ENCODE measurements around the gene EGLN3. TPM values are rescaled to one million over a fixed set of nuclear protein-coding genes. Genes with fewer than 3 reads are reported as not detected.

EGLN3 gene
- total RNA-seq, 1 experiment from 2014 or later: 0.22 TPM

DNA sequence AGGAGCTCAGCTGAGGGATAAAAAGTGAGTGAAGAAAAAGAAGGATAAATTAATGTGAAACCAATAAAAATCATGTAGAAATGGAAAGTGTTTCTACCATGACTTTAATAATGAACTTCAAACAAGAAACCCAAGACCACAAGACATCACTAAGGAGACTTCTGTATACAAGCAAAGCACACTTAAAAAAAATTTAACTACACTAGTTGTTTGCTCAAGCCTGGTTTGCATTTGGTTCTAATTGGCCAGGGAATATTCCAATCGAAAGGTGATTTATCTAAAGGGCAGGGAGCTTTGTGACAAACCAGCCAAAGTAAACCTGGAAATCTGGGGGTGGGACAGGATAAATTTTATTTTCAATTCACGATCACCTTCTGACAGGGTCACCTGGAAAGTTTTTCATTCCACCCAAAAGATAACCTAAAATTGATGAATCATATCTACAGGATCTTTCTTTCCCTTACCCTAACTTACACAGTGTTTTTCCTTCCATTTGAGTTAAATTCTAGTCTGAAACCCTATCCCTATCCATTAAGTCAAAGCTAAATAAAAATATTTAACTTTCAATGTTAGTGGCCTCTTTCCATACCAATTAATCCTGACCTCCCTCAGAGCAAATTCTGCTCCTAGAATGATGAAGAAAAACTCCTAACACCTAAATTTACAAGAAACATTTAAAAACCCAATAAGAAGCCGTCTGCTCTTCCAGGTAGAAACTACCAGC is 2.6 kb downstream of the EGLN3 start:
- H3K4me3 ChIP-seq (ENCODE audit: low read length): no peak overlapping the region
- H3K9ac ChIP-seq (ENCODE audit: low read length): no peak overlapping the region
- H3K9me3 ChIP-seq (ENCODE audit: low read length): no peaks in the 10 kb centered on the region
- H3K27me3 ChIP-seq (ENCODE audit: low read length): no peaks in the 10 kb centered on the region
- no peaks in the 10 kb centered on the region for H3K36me3 ChIP-seq (ENCODE audit: insufficient read depth, low read length)
- no peaks in the 10 kb centered on the region for H3K4me1 ChIP-seq (ENCODE audit: low read length)
- DNase-seq: no peak
- H4K20me1 ChIP-seq (ENCODE audit: insufficient read depth, low read depth, low read length): no peaks in the 10 kb centered on the region
- H3K4me2 ChIP-seq (ENCODE audit: low read depth, low read length, poor library complexity, severe bottlenecking): no peak overlapping the region
- H2AFZ ChIP-seq (ENCODE audit: low read length): no peak overlapping the region
- no peak overlapping the region for H3K27ac ChIP-seq (ENCODE audit: low read length)
- no peaks in the 10 kb centered on the region for H3K79me2 ChIP-seq (ENCODE audit: low read length)
- H3K9me2 ChIP-seq (replicated peaks; ENCODE audit: insufficient read depth, low read length): no peaks in the 10 kb centered on the region

DNA sequence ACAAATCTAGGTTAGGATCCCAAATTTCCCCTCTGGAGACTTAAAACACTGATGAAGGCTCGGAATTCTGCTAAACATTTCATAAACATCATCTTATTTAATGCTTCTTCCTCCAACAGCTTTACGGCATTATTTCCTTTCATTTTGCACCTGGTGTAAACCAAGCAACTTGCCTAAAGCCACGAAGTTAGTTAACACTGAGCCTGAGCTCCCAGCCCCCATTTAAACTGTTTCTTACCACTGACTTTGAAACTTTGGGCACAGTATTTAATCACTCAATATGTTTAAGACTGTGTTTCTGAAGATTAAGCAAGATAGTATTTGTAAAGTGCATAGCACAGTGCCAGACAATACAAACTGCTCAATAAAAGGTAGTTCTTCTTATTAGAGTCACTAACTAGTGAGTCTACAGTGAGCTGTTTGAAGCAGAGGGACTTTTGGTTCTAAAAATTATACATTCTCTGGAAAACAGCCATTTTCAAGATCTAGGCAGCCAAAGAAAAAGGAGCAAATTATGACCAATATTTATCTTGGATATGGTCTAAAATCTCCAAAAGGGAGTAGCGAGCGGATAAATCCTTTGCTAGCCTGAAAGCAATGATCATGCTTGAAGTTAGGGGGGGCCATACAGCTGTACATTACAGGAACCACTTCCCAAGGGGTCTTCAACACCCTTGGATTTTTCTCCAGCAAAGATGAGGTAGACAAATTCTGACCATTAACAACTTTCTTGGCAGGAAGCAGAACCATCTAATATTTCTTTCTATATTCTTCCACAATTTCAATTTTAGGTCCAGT is 4.0 kb downstream of the EGLN3 start:
- no peaks in the 10 kb centered on the region for H3K79me2 ChIP-seq (ENCODE audit: low read length)
- no peak overlapping the region for H3K27ac ChIP-seq (ENCODE audit: low read length)
- H2AFZ ChIP-seq (ENCODE audit: low read length): no peak overlapping the region
- H3K36me3 ChIP-seq (ENCODE audit: insufficient read depth, low read length): no peaks in the 10 kb centered on the region
- H3K27me3 ChIP-seq (ENCODE audit: low read length): no peaks in the 10 kb centered on the region
- no peaks in the 10 kb centered on the region for H4K20me1 ChIP-seq (ENCODE audit: insufficient read depth, low read depth, low read length)
- no peaks in the 10 kb centered on the region for H3K4me1 ChIP-seq (ENCODE audit: low read length)
- H3K9me3 ChIP-seq (ENCODE audit: low read length): no peaks in the 10 kb centered on the region
- no peak overlapping the region for H3K4me2 ChIP-seq (ENCODE audit: low read depth, low read length, poor library complexity, severe bottlenecking)
- no peak overlapping the region for H3K4me3 ChIP-seq (ENCODE audit: low read length)
- no peaks in the 10 kb centered on the region for H3K9me2 ChIP-seq (replicated peaks; ENCODE audit: insufficient read depth, low read length)
- DNase-seq: no peak
- no peak overlapping the region for H3K9ac ChIP-seq (ENCODE audit: low read length)

DNA sequence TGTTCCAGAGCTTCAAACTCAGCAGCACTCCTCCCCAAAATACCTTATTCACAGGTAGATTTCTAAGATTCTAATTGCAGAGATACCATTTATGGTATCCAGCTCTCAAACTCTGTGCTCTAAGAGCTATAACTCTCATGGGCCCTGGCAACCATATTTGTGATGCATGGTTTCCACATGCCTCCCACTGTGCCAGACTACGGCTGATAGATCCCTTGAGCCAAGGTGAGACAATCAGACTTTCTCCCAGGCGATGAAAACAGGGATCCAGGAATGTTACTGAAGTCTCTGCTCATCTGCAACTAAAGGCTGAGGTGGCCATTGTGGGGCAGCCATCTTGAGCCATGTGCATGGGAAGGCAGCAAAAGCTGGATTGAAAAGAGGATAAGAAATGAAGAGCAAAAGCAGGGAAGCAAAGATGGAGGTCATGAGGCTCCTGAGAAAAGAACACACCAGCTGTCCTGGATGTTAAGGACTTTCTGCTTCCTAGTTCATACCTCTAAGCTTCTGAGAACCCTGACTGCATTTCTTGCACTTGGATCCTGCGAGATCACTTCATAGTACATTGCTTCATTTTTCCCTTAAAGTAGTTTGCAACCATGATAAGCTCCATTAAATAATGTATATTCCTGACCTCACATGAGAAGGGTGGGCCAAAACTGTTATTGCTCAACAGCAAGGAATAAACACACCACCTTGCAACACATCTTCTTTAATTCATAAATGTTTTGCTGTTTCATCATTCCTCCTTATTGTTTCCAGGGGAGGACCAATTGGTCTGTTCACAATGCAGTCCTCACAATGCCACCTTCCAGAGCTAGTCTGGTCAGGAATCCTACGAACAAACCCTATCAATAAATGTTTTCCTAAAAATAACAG is 5.4 kb downstream of the EGLN3 start:
- no peaks in the 10 kb centered on the region for H3K79me2 ChIP-seq (ENCODE audit: low read length)

DNA sequence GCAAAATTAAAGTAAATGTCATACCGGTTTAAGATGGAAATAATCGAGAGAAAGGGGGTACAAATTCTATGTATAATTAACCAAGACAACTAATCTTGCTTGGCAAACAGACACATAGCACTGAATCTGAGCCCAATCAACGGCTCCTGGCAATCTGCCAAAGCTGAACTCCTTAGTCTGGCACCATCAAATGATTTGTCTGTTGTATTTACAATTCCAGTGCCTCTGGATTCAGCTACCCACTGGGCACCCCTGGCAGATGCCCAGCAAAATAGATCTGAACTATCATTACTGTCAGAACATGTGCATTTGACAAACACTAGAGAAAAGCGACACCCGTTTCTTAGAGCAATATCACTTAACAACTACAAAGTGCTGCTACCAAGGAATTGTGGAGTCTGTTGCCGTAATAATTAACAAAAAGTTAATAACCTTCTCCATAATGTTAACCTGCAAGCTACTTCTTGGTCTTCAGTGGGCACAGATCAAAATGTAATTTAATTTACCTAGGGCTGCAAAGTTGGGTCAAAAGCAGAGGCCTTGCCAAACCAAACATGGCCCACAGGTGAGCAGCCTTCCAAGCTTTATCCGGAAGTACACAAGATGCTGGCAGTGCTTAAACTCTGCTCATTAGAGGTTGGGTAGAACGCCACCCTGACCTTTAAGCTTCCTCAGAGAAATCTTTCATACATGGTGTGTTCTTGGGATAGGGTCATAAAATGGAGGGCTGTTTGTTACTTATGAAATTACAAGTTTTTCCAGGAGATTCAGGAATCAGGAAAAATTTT is 7.6 kb downstream of the EGLN3 start:
- no peak for DNase-seq
- Histone ChIP-seq H3K79me2 (ENCODE audit: low read length) (no peaks in the 10 kb centered on the region), H2AFZ (ENCODE audit: low read length) (no peak overlapping the region), H3K4me1 (ENCODE audit: low read length) (peaks cover under 1% of the 10 kb centered on the region; the same call in 1 of the 2 replicates), H3K9me3 (ENCODE audit: low read length) (no peaks in the 10 kb centered on the region), H3K9ac (ENCODE audit: low read length) (no peak overlapping the region), H3K9me2 (replicated peaks; ENCODE audit: insufficient read depth, low read length) (no peaks in the 10 kb centered on the region), H3K4me3 (ENCODE audit: low read length) (no peak overlapping the region), H3K27me3 (ENCODE audit: low read length) (no peaks in the 10 kb centered on the region), H3K27ac (ENCODE audit: low read length) (no peak overlapping the region), H3K4me2 (ENCODE audit: low read depth, low read length, poor library complexity, severe bottlenecking) (no peak overlapping the region), H4K20me1 (ENCODE audit: insufficient read depth, low read depth, low read length) (no peaks in the 10 kb centered on the region), H3K36me3 (ENCODE audit: insufficient read depth, low read length) (no peaks in the 10 kb centered on the region)

More for the DNA sequence above, 5.4 kb downstream of the EGLN3 start:
- no peaks in the 10 kb centered on the region for H3K27me3 ChIP-seq (ENCODE audit: low read length)
- H3K36me3 ChIP-seq (ENCODE audit: insufficient read depth, low read length): no peaks in the 10 kb centered on the region
- no peaks in the 10 kb centered on the region for H3K9me2 ChIP-seq (replicated peaks; ENCODE audit: insufficient read depth, low read length)
- no peak overlapping the region for H3K4me2 ChIP-seq (ENCODE audit: low read depth, low read length, poor library complexity, severe bottlenecking)
- no peak overlapping the region for H3K4me3 ChIP-seq (ENCODE audit: low read length)
- no peak for DNase-seq
- no peaks in the 10 kb centered on the region for H3K4me1 ChIP-seq (ENCODE audit: low read length)
- H3K27ac ChIP-seq (ENCODE audit: low read length): no peak overlapping the region
- no peak overlapping the region for H3K9ac ChIP-seq (ENCODE audit: low read length)
- H3K9me3 ChIP-seq (ENCODE audit: low read length): no peaks in the 10 kb centered on the region
- no peak overlapping the region for H2AFZ ChIP-seq (ENCODE audit: low read length)
- H4K20me1 ChIP-seq (ENCODE audit: insufficient read depth, low read depth, low read length): no peaks in the 10 kb centered on the region

DNA sequence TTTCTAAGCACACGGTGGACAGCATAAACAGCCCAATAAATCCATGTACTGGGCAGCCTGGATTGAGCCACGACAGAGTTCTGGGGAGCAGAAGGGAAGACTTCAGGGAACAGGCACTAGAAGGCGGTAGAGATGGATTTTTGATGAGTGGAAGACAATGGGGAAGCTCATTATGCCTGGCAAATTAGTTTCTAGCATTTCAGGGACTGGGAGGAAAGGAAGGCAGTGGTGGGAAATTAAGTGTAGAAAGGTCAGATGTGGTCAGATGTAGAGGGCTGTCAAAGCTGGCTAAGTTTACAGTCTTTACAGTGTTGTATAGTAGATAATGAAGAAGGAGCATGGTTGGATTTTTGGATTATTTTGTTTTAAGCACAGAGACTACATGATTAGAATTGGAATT is 9.2 kb downstream of the EGLN3 start:
- Histone ChIP-seq H3K9ac (ENCODE audit: low read length) (no peak overlapping the region), H3K79me2 (ENCODE audit: low read length) (no peaks in the 10 kb centered on the region), H2AFZ (ENCODE audit: low read length) (no peak overlapping the region), H3K9me2 (replicated peaks; ENCODE audit: insufficient read depth, low read length) (no peaks in the 10 kb centered on the region), H3K4me1 (ENCODE audit: low read length) (peaks cover 2% of the 10 kb centered on the region; the same call in 1 of the 2 replicates), H3K27me3 (ENCODE audit: low read length) (no peaks in the 10 kb centered on the region), H3K4me2 (ENCODE audit: low read depth, low read length, poor library complexity, severe bottlenecking) (no peak overlapping the region), H4K20me1 (ENCODE audit: insufficient read depth, low read depth, low read length) (no peaks in the 10 kb centered on the region), H3K36me3 (ENCODE audit: insufficient read depth, low read length) (no peaks in the 10 kb centered on the region), H3K4me3 (ENCODE audit: low read length) (no peak overlapping the region), H3K27ac (ENCODE audit: low read length) (no peak overlapping the region), H3K9me3 (ENCODE audit: low read length) (no peaks in the 10 kb centered on the region)
- no peak for DNase-seq

DNA sequence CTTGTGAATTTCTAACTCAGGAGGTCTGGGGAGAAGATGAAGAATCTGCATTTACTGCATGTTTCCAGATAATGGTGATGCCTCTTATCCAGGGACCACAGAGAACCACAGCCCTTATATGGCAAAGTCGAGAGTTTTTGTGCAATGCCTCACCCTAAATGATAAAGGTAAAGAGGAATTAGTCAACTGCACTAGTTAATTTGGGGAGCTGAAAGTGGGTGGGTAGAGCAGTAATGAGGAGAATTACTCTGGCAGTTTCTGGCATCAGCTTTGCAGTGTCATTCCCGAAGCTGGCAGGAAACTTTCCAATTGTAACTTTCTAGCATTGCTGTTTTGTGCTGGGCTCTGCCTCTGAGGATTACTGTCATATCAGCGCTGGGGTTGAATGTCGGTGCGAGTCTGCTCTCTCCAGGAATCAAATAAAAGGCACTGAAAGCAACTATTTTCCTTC is 10.3 kb downstream of the EGLN3 start:
- Histone ChIP-seq H2AFZ (ENCODE audit: low read length) (no peak overlapping the region), H3K27ac (ENCODE audit: low read length) (no peak overlapping the region), H3K4me3 (ENCODE audit: low read length) (no peak overlapping the region), H3K4me2 (ENCODE audit: low read depth, low read length, poor library complexity, severe bottlenecking) (no peak overlapping the region), H3K27me3 (ENCODE audit: low read length) (no peaks in the 10 kb centered on the region), H3K79me2 (ENCODE audit: low read length) (no peaks in the 10 kb centered on the region), H3K9me2 (replicated peaks; ENCODE audit: insufficient read depth, low read length) (no peaks in the 10 kb centered on the region), H3K9ac (ENCODE audit: low read length) (no peak overlapping the region), H3K4me1 (ENCODE audit: low read length) (peaks cover 2% of the 10 kb centered on the region; the same call in 1 of the 2 replicates), H3K9me3 (ENCODE audit: low read length) (no peaks in the 10 kb centered on the region), H4K20me1 (ENCODE audit: insufficient read depth, low read depth, low read length) (no peaks in the 10 kb centered on the region), H3K36me3 (ENCODE audit: insufficient read depth, low read length) (no peaks in the 10 kb centered on the region)
- no peak for DNase-seq

DNA sequence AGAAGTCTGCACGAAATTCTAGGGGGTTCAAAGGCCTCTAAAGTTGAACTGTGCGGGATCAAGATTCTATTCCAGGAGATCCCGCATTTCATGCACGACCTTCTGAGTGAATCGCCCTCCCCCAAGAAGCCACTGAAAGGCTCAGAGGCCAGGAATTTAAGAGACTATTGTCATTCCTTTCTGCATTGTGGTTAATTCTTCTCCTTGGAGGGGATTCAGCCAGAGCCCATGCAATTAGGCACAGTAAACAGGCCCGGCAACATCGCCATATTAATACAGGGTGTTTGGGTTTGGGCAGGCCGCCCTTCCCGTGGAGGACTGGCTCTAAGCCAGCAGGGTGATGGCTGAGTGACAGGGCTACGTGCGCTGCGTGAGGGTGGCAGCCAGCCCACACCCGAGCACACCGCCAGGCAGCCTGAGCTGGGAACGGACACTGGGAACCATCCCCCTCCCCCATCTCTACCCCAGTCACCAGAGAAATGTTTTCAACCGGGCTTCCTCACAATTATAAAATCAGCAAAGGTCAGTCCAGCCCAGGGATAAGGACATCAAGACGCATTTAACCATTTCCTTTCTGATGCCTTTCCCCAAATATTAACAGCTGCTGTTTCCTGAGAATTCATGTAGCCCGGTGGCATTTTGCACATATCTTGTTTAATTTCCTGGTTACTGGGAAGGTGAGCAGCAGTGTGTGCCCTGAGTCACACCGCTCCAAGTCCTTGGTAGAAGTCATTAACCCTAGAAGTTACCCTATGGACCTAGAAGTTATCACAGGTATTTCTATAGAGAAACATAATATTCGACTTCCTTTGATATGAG is 12.5 kb downstream of the EGLN3 start:
- Histone ChIP-seq H3K9ac (ENCODE audit: low read length) (no peak overlapping the region), H3K4me3 (ENCODE audit: low read length) (no peak overlapping the region), H3K9me2 (replicated peaks; ENCODE audit: insufficient read depth, low read length) (no peaks in the 10 kb centered on the region), H3K27me3 (ENCODE audit: low read length) (no peaks in the 10 kb centered on the region), H3K9me3 (ENCODE audit: low read length) (no peaks in the 10 kb centered on the region), H4K20me1 (ENCODE audit: insufficient read depth, low read depth, low read length) (no peaks in the 10 kb centered on the region), H3K4me2 (ENCODE audit: low read depth, low read length, poor library complexity, severe bottlenecking) (no peak overlapping the region), H3K4me1 (ENCODE audit: low read length) (peaks cover 2% of the 10 kb centered on the region; the same call in 1 of the 2 replicates), H3K27ac (ENCODE audit: low read length) (no peak overlapping the region), H2AFZ (ENCODE audit: low read length) (no peak overlapping the region), H3K79me2 (ENCODE audit: low read length) (no peaks in the 10 kb centered on the region), H3K36me3 (ENCODE audit: insufficient read depth, low read length) (no peaks in the 10 kb centered on the region)
- no peak for DNase-seq
